ENCODE measurements around the gene SYNGAP1. TPM values are rescaled to one million over a fixed set of nuclear protein-coding genes. Genes with fewer than 3 reads are reported as not detected.
"Not testable (repeated sequence)": the region's sequence is repeated elsewhere in the genome, so short reads cannot be mapped to it uniquely, and the experiment has no call there.

The SYNGAP1 gene
- total and polyA plus RNA-seq, 7 experiments from 2014 or later: 0.48 to 94.1 (median 54.2) TPM

DNA sequence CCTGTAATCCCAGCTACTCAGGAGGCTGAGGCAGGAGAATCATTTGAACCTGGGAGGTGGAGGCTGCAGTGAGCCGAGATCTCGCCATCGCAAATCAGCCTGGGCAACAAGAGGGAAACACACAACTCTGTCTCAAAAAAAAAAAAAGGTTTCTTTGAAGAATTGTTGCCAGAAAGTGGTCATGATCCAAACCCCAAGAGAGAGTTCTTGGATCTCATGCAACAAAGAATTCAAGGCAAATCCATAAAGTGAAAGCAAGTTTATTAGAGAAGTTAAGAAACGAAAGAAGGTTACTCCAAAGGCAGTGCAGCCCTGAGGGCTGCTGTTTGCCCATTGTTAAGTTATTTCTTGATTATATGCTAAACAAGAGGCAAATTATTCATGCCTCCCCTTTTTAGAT, 42.7 kb upstream of the SYNGAP1 start:
- H3K27me3 ChIP-seq (ENCODE audit: control insufficient read depth in 2 of 2, insufficient read depth in 2 of 2, low read length in 2 of 2): no peaks in the 10 kb centered on the region
- Mint-ChIP-seq H3K4me3 (no peak overlapping the region), H3K36me3 (no peaks in the 10 kb centered on the region), H3K27ac (no peak overlapping the region), H3K9me3 (no peaks in the 10 kb centered on the region), H3K4me1 (peaks cover 0 to 10% (median 7%) of the 10 kb centered on the region in 7 donors), H3K27me3 (peaks cover 0 to 7% (median 0%) of the 10 kb centered on the region in 5 donors)
- no peak for DNase-seq
- intact Hi-C loops (cut with micrococcal nuclease): no loop called here
- no peak overlapping the region for H3K4me3 ChIP-seq (ENCODE audit: low read length)
- CTCF ChIA-PET: no interaction called here
- H3K27ac ChIP-seq (ENCODE audit: low read depth, low read length): no peak overlapping the region
- no peak for ATAC-seq
- no peaks in the 10 kb centered on the region for H3K36me3 ChIP-seq (ENCODE audit: control insufficient read depth in 2 of 3, insufficient read depth in 3 of 3, low read length in 3 of 3)
- H3K9me3 ChIP-seq (ENCODE audit: control insufficient read depth in 2 of 3, low read length in 3 of 3): no peaks in the 10 kb centered on the region
- POLR2A ChIA-PET: no interaction called here
- peaks cover 0 to 12% of the 10 kb centered on the region in 2 donors for H3K4me1 ChIP-seq (ENCODE audit: control insufficient read depth in 2 of 2, insufficient read depth in 2 of 2, low read length in 2 of 2)

DNA sequence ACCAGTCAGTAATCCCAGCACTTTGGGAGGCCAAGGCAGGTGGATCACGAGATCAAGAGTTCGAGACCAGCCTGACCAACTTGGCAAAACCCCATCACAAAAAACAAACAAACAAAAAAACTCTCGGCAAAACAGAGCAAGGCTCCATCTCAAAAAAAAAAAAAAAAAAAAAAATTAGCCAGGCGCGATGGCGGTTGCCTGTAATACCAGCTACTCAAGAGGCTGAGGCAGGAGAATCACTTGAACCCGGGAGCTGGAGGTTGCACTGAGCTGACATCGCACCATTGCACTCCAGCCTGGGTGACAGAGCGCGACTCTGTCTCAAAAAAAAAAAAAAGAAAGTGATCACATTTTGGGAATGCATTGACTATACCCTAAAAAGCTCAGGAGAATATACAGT, 40.7 kb upstream of the SYNGAP1 start:
- H3K36me3 ChIP-seq (ENCODE audit: control insufficient read depth in 2 of 3, insufficient read depth in 3 of 3, low read length in 3 of 3); H3K27ac ChIP-seq (ENCODE audit: low read depth, low read length); H3K27me3 ChIP-seq (ENCODE audit: control insufficient read depth in 2 of 2, insufficient read depth in 2 of 2, low read length in 2 of 2); ATAC-seq; H3K36me3 Mint-ChIP-seq; H3K27ac Mint-ChIP-seq; H3K4me3 Mint-ChIP-seq; CTCF ChIA-PET; H3K9me3 ChIP-seq (ENCODE audit: control insufficient read depth in 2 of 3, low read length in 3 of 3); H3K9me3 Mint-ChIP-seq; H3K4me3 ChIP-seq (ENCODE audit: low read length); H3K4me1 ChIP-seq (ENCODE audit: control insufficient read depth in 2 of 2, insufficient read depth in 2 of 2, low read length in 2 of 2); intact Hi-C loops (cut with micrococcal nuclease); DNase-seq; H3K4me1 Mint-ChIP-seq; H3K27me3 Mint-ChIP-seq: not testable (repeated sequence)
- POLR2A ChIA-PET: interaction anchor here (0.6 kb wide), 1 partner anchor 24 kb away, joined by 3 read pairs; no protein-coding TSS in a partner anchor

DNA sequence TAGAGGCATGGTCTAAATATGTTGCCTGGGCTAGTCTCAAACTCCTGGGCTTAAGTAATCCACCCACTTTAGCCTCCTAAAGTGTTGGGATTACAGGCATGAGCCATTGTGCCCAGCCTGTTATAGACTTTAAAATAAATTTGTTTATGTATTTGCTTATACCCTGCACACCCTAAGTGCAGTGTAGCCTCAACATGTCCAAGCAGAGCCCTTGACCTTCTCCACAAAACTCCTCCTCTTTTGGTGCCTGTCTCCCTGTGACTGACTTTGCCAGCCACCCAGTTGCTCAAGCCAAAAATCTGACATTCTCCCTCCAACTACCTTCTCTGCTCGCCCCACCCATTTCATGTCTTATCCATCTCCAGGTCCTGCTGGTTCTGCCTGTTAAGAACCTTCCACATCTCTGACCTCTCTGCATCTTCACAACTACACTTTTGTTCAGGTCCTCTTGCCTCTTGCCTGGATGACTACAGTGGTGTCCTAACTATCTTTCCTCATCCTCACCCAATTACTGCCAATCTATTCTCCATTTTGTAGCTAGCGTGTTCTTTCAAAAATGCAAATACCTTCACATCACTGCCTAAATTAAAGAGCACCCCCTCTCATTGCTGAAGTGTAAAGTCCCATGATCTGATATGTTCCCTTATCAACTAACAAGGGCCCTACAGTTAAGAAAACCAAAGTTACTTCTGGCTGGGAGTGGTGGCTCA, 39.4 kb upstream of the SYNGAP1 start:
- Mint-ChIP-seq H3K4me3 (no peak overlapping the region), H3K27me3 (peaks cover 0 to 13% (median 0%) of the 10 kb centered on the region in 5 donors), H3K36me3 (no peaks in the 10 kb centered on the region), H3K27ac (peak overlapping the region in 1 of 9 donors; percentile 41), H3K9me3 (no peaks in the 10 kb centered on the region), H3K4me1 (peaks cover 0 to under 1% (median 0%) of the 10 kb centered on the region in 7 donors)
- Histone ChIP-seq H3K4me3 (ENCODE audit: low read length) (no peak overlapping the region), H3K27me3 (ENCODE audit: control insufficient read depth in 2 of 2, insufficient read depth in 2 of 2, low read length in 2 of 2) (no peaks in the 10 kb centered on the region), H3K27ac (ENCODE audit: low read depth, low read length) (no peak overlapping the region), H3K4me1 (ENCODE audit: control insufficient read depth in 2 of 2, insufficient read depth in 2 of 2, low read length in 2 of 2) (no peaks in the 10 kb centered on the region), H3K9me3 (ENCODE audit: control insufficient read depth in 2 of 3, low read length in 3 of 3) (no peaks in the 10 kb centered on the region), H3K36me3 (ENCODE audit: control insufficient read depth in 2 of 3, insufficient read depth in 3 of 3, low read length in 3 of 3) (no peaks in the 10 kb centered on the region)
- no peak for DNase-seq
- CTCF ChIA-PET: no interaction called here
- POLR2A ChIA-PET: no interaction called here
- ATAC-seq: no peak
- intact Hi-C loops (cut with micrococcal nuclease): no loop called here

DNA sequence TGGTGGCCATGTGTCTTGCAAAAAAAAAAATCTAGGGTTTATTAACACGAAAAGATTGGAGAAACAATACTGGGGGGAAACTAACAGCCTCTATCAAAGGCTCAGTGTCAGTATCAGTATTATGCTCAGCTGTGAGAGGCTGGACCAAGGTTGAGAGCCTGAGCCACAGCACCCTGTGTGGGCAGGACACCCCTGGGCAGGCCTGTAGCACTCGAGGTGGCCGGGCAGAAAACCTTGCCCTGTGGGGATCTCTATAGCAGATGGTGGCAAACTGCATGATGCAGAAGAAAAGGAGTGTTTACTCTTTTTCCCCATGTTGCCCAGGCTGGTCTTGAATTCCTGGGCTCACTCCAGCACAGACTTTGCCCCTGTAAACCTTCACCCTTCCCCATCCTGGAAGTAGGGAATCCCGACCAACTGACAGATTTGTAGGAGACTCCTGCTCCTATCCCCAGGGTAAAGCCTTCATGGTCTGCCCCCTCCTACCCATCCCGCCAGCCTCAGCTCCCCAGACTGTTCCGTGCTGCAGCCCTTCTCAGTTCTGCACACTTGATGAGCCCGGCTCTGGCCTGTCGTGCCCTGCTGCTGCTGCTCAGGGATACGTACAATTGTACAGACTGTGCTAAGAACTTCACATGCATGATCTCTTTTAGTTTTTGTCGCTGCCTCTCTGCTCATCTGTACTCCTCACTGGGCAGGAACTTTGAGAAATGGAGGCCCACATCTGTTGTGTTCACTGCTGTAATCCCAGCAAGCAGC, 36.3 kb upstream of the SYNGAP1 start:
- no peaks in the 10 kb centered on the region for H3K9me3 ChIP-seq (ENCODE audit: control insufficient read depth in 2 of 3, low read length in 3 of 3)
- no peaks in the 10 kb centered on the region for H3K36me3 Mint-ChIP-seq
- H3K4me1 Mint-ChIP-seq: no peaks in the 10 kb centered on the region
- ChIA-PET CTCF (interaction anchor here (0.6 kb wide), 1 partner anchor 202 kb away, joined by 4 read pairs; no protein-coding TSS in a partner anchor), POLR2A (no interaction called here)
- DNase-seq: no peak
- no peaks in the 10 kb centered on the region for H3K27me3 ChIP-seq (ENCODE audit: control insufficient read depth in 2 of 2, insufficient read depth in 2 of 2, low read length in 2 of 2)
- no peak overlapping the region for H3K27ac Mint-ChIP-seq
- no peaks in the 10 kb centered on the region for H3K36me3 ChIP-seq (ENCODE audit: control insufficient read depth in 2 of 3, insufficient read depth in 3 of 3, low read length in 3 of 3)
- intact Hi-C loops (cut with micrococcal nuclease): no loop called here
- no peak overlapping the region for H3K4me3 ChIP-seq (ENCODE audit: low read length)
- H3K27me3 Mint-ChIP-seq: peaks cover 0 to 13% (median 0%) of the 10 kb centered on the region in 5 donors
- H3K4me3 Mint-ChIP-seq: no peak overlapping the region
- no peaks in the 10 kb centered on the region for H3K4me1 ChIP-seq (ENCODE audit: control insufficient read depth in 2 of 2, insufficient read depth in 2 of 2, low read length in 2 of 2)
- no peaks in the 10 kb centered on the region for H3K9me3 Mint-ChIP-seq
- no peak overlapping the region for H3K27ac ChIP-seq (ENCODE audit: low read depth, low read length)
- no peak for ATAC-seq

DNA sequence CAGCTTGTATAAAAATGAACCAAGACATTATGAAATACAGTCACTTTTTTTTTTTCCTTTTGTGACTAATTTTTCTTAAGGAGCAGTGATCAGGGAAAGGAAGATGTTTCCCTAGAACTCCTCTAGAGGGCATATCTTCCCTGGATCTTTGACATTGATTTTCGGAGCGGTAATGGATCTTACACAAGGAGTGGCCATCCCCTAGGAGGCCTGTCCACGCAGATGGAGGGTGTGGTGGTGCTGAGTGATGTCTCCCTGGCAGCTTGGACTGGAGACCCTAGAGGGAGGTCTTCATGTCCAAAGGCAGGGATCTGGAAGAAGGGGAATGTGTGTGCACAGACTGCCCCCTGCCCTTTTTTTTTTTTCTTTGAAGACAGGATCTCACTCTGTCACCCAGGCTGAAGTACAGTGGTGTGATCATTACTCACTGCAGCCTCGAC, 35.3 kb upstream of the SYNGAP1 start:
- CTCF ChIA-PET: interaction anchor here (0.6 kb wide), 1 partner anchor 201 kb away, joined by 4 read pairs; no protein-coding TSS in a partner anchor
- H3K36me3 ChIP-seq (ENCODE audit: control insufficient read depth in 2 of 3, insufficient read depth in 3 of 3, low read length in 3 of 3): no peaks in the 10 kb centered on the region
- Mint-ChIP-seq H3K36me3 (no peaks in the 10 kb centered on the region), H3K4me1 (no peaks in the 10 kb centered on the region), H3K27me3 (peaks cover 0 to 13% (median 0%) of the 10 kb centered on the region in 5 donors), H3K27ac (peak overlapping the region in 1 of 9 donors; percentile 8), H3K9me3 (no peaks in the 10 kb centered on the region), H3K4me3 (no peak overlapping the region)
- DNase-seq (no peak), ATAC-seq (no peak)
- no peak overlapping the region for H3K27ac ChIP-seq (ENCODE audit: low read depth, low read length)
- H3K9me3 ChIP-seq (ENCODE audit: control insufficient read depth in 2 of 3, low read length in 3 of 3): no peaks in the 10 kb centered on the region
- no peak overlapping the region for H3K4me3 ChIP-seq (ENCODE audit: low read length)
- intact Hi-C loops (cut with micrococcal nuclease): no loop called here
- POLR2A ChIA-PET: no interaction called here
- no peaks in the 10 kb centered on the region for H3K27me3 ChIP-seq (ENCODE audit: control insufficient read depth in 2 of 2, insufficient read depth in 2 of 2, low read length in 2 of 2)
- H3K4me1 ChIP-seq (ENCODE audit: control insufficient read depth in 2 of 2, insufficient read depth in 2 of 2, low read length in 2 of 2): no peaks in the 10 kb centered on the region

DNA sequence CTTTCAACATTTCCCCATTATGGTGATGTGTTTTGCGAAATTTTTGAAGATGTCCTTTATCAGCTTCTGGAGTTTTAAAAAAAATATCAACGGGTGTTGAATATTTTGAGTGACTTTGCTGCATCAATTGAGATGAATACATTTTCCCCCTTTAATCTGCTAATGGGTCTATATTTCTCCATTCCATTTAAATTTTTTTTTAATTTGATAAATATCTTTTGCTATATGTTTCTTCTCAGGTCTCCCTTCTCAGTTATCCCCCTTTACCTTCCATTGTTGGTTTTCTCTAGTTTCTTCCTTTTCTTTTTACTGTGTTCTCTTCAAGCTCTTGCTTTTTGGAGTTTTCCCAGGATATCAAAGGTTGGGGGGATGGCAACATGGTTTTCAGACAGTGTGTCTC, 29.7 kb upstream of the SYNGAP1 start:
- Mint-ChIP-seq H3K4me1 (peaks cover 11 to 37% (median 22%) of the 10 kb centered on the region in 7 donors), H3K27ac (peak overlapping the region; percentile 94 to 98 (median 97)), H3K4me3 (no peak overlapping the region), H3K27me3 (peaks cover 0 to 5% (median 0%) of the 10 kb centered on the region in 5 donors), H3K9me3 (peaks cover 0 to 3% (median 0%) of the 10 kb centered on the region in 11 donors), H3K36me3 (peaks cover 0 to 15% (median 0%) of the 10 kb centered on the region in 5 donors)
- CTCF ChIA-PET: interaction anchor here (0.8 to 1.1 kb wide), 4 partner anchors 35 to 210 kb away, joined by 3 to 7 read pairs (median 5); partner anchors contain the start of genes PFDN6 and WDR46
- intact Hi-C loops (cut with micrococcal nuclease): loop anchor here (2.0 to 5.0 kb wide), 5 partner anchors 77 to 1263 kb away; partner anchors contain the start of genes ATF6B (in 1 of the 2), LEMD2 (in 1 of the 2), RGL2 (in 1 of the 2) and UQCC2 (in 1 of the 2)
- Histone ChIP-seq H3K9me3 (ENCODE audit: control insufficient read depth in 2 of 3, low read length in 3 of 3) (no peaks in the 10 kb centered on the region), H3K4me3 (ENCODE audit: low read length) (no peak overlapping the region), H3K27ac (ENCODE audit: low read depth, low read length) (peak overlapping the region; percentile 81), H3K4me1 (ENCODE audit: control insufficient read depth in 2 of 2, insufficient read depth in 2 of 2, low read length in 2 of 2) (peaks cover 13% of the 10 kb centered on the region in 2 donors), H3K27me3 (ENCODE audit: control insufficient read depth in 2 of 2, insufficient read depth in 2 of 2, low read length in 2 of 2) (no peaks in the 10 kb centered on the region), H3K36me3 (ENCODE audit: control insufficient read depth in 2 of 3, insufficient read depth in 3 of 3, low read length in 3 of 3) (no peaks in the 10 kb centered on the region)
- DNase-seq (no peak), ATAC-seq (no peak)
- POLR2A ChIA-PET: interaction anchor here (0.9 to 2.2 kb wide), 13 partner anchors 18 to 181 kb away, joined by 3 to 12 read pairs (median 7); partner anchors contain the start of genes CUTA, PHF1, ZBTB22 and ZBTB9

All from naive thymus-derived CD4-positive, alpha-beta T cell (primary cell).